Measurements from ENCODE around the gene CFAP61. TPM values are rescaled to one million over a fixed set of nuclear protein-coding genes. Genes with fewer than 3 reads are reported as not detected.

CFAP61 gene
- total RNA-seq, 2 experiments from 2014 or later = not detected

- ChIA-PET CTCF (no interaction called here), POLR2A (no interaction called here)
- no peak overlapping the region for H3K27ac Mint-ChIP-seq
- H3K36me3 Mint-ChIP-seq (ENCODE audit: low read depth) = no peaks in the 10 kb centered on the region
- no peak overlapping the region for H3K4me3 Mint-ChIP-seq
- H3K9me3 Mint-ChIP-seq = no peaks in the 10 kb centered on the region
- no peaks in the 10 kb centered on the region for H3K4me1 Mint-ChIP-seq
- no peaks in the 10 kb centered on the region for H3K27me3 Mint-ChIP-seq
- no peak for DNase-seq
Observed at GRCh38 chr20:20161611-20162010, 109.3 kb downstream of the CFAP61 start.

DNA sequence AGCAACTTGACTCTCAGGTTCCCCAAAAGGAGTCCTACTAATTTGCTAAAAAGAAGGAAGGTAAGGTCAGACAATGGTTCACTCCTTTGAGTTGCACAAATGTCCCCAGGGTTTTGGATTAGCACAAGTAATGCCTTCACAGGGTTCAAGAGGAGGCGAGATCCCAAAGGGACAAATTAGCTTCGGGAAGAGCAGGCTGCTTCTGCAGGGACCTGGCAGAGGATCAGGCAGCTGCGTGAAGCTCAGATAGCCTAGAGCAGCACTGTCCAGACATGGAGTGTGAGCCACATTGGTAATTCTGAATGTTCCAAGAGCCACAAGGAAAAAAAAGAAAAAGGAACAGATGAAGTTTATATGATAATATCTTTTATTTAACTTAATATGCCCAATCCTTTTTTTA is 115.4 kb downstream of the CFAP61 start:
- H3K27me3 Mint-ChIP-seq = no peaks in the 10 kb centered on the region
- H3K36me3 Mint-ChIP-seq (ENCODE audit: low read depth) = no peaks in the 10 kb centered on the region
- no peak for DNase-seq
- H3K4me3 Mint-ChIP-seq = no peak overlapping the region
- ChIA-PET POLR2A (no interaction called here), CTCF (no interaction called here)
- H3K9me3 Mint-ChIP-seq = no peaks in the 10 kb centered on the region
- H3K27ac Mint-ChIP-seq = no peak overlapping the region
- no peaks in the 10 kb centered on the region for H3K4me1 Mint-ChIP-seq

- no peaks in the 10 kb centered on the region for H3K27me3 Mint-ChIP-seq
- no peak overlapping the region for H3K4me3 Mint-ChIP-seq
- H3K4me1 Mint-ChIP-seq = no peaks in the 10 kb centered on the region
- no peak for DNase-seq
- ChIA-PET POLR2A (no interaction called here), CTCF (no interaction called here)
- H3K27ac Mint-ChIP-seq = no peak overlapping the region
- H3K9me3 Mint-ChIP-seq = no peaks in the 10 kb centered on the region
- no peaks in the 10 kb centered on the region for H3K36me3 Mint-ChIP-seq (ENCODE audit: low read depth)
Observed at GRCh38 chr20:20173254-20173653, 120.9 kb downstream of the CFAP61 start.

GRCh38 chr20:20174089-20174835 is 121.9 kb downstream of the CFAP61 start:
- Mint-ChIP-seq H3K4me1 (no peaks in the 10 kb centered on the region), H3K36me3 (ENCODE audit: low read depth) (no peaks in the 10 kb centered on the region), H3K9me3 (no peaks in the 10 kb centered on the region), H3K27me3 (no peaks in the 10 kb centered on the region), H3K4me3 (no peak overlapping the region), H3K27ac (no peak overlapping the region)
- DNase-seq = no peak
- ChIA-PET CTCF (interaction anchor here (0.6 kb wide), 1 partner anchor 363 kb away, joined by 4 read pairs; no protein-coding TSS in a partner anchor), POLR2A (no interaction called here)

- ChIA-PET POLR2A (no interaction called here), CTCF (no interaction called here)
- H3K36me3 Mint-ChIP-seq (ENCODE audit: low read depth) = no peaks in the 10 kb centered on the region
- no peak for DNase-seq
- no peaks in the 10 kb centered on the region for H3K4me1 Mint-ChIP-seq
- peaks cover 1% of the 10 kb centered on the region for H3K27me3 Mint-ChIP-seq
- no peak overlapping the region for H3K27ac Mint-ChIP-seq
- no peaks in the 10 kb centered on the region for H3K9me3 Mint-ChIP-seq
- no peak overlapping the region for H3K4me3 Mint-ChIP-seq
Observed at GRCh38 chr20:20181322-20181721, 129.0 kb downstream of the CFAP61 start.

GRCh38 chr20:20184149-20184548 is 131.8 kb downstream of the CFAP61 start:
- no peak for DNase-seq
- no peaks in the 10 kb centered on the region for H3K4me1 Mint-ChIP-seq
- H3K4me3 Mint-ChIP-seq = no peak overlapping the region
- peaks cover 3% of the 10 kb centered on the region for H3K27me3 Mint-ChIP-seq
- H3K9me3 Mint-ChIP-seq = no peaks in the 10 kb centered on the region
- no peak overlapping the region for H3K27ac Mint-ChIP-seq
- no peaks in the 10 kb centered on the region for H3K36me3 Mint-ChIP-seq (ENCODE audit: low read depth)
- ChIA-PET POLR2A (no interaction called here), CTCF (interaction anchor here (1.3 to 1.6 kb wide), 3 partner anchors 55 to 414 kb away, joined by 3 to 10 read pairs (median 4); no protein-coding TSS in a partner anchor)

GRCh38 chr20:20184706-20185105 is 132.4 kb downstream of the CFAP61 start:
- ChIA-PET CTCF (interaction anchor here (1.4 to 1.6 kb wide), 2 partner anchors 409 to 414 kb away, joined by 3 to 10 read pairs; no protein-coding TSS in a partner anchor), POLR2A (no interaction called here)
- Mint-ChIP-seq H3K36me3 (ENCODE audit: low read depth) (no peaks in the 10 kb centered on the region), H3K27me3 (peaks cover 2% of the 10 kb centered on the region), H3K9me3 (no peaks in the 10 kb centered on the region), H3K27ac (no peak overlapping the region), H3K4me3 (no peak overlapping the region), H3K4me1 (no peaks in the 10 kb centered on the region)
- no peak for DNase-seq

DNA sequence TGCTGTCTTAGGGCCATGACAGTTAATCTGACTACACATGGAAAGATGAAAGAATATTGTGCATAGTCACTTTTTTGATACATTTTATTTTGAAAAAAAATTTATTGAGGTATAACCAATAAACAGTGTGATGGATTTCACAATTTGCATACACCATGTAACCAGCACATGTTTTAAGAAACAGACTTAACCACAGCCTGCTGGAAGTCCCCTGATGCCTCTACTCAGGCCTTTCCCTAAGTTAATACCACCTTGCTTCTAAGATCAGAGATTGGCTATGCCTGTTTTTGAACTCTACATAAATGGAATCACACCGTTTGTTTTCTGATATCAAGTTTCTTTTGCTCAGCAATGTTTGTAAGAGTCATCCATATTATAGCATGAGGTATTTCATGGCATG is 136.3 kb downstream of the CFAP61 start:
- DNase-seq = no peak
- ChIA-PET POLR2A (no interaction called here), CTCF (no interaction called here)
- no peaks in the 10 kb centered on the region for H3K4me1 Mint-ChIP-seq
- H3K9me3 Mint-ChIP-seq = no peaks in the 10 kb centered on the region
- no peak overlapping the region for H3K4me3 Mint-ChIP-seq
- H3K36me3 Mint-ChIP-seq (ENCODE audit: low read depth) = no peaks in the 10 kb centered on the region
- peaks cover 2% of the 10 kb centered on the region for H3K27me3 Mint-ChIP-seq
- H3K27ac Mint-ChIP-seq = no peak overlapping the region

DNA sequence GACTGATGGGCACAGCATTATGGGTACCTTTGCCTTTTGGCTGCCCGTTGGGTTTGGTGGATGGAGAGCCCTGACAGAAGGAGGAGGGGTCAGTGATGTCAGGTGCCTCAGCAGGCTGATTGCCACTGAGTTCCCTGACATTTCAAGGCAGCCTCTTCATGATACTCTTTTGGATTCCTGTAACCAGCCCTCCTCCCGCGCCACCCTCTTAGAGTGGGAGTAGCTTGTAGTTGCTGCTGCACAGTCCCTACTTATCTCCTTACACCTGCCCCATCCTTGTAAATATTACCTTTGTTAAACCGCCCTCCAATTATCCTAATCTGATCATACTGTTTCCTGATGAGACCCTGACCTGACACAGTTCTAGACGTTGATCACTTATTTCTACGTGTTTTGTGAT is 140.0 kb downstream of the CFAP61 start:
- no peak for DNase-seq
- ChIA-PET CTCF (no interaction called here), POLR2A (no interaction called here)
- no peaks in the 10 kb centered on the region for H3K9me3 Mint-ChIP-seq
- peaks cover 2% of the 10 kb centered on the region for H3K27me3 Mint-ChIP-seq
- no peaks in the 10 kb centered on the region for H3K36me3 Mint-ChIP-seq (ENCODE audit: low read depth)
- H3K4me3 Mint-ChIP-seq = no peak overlapping the region
- no peaks in the 10 kb centered on the region for H3K4me1 Mint-ChIP-seq
- H3K27ac Mint-ChIP-seq = no peak overlapping the region

GRCh38 chr20:20195021-20195705 is 142.8 kb downstream of the CFAP61 start:
- no peak for DNase-seq
- Mint-ChIP-seq H3K9me3 (no peaks in the 10 kb centered on the region), H3K36me3 (ENCODE audit: low read depth) (no peaks in the 10 kb centered on the region), H3K4me3 (no peak overlapping the region), H3K27me3 (peaks cover 2% of the 10 kb centered on the region), H3K27ac (no peak overlapping the region), H3K4me1 (no peaks in the 10 kb centered on the region)
- CTCF ChIA-PET = no interaction called here
- POLR2A ChIA-PET = no interaction called here

DNA sequence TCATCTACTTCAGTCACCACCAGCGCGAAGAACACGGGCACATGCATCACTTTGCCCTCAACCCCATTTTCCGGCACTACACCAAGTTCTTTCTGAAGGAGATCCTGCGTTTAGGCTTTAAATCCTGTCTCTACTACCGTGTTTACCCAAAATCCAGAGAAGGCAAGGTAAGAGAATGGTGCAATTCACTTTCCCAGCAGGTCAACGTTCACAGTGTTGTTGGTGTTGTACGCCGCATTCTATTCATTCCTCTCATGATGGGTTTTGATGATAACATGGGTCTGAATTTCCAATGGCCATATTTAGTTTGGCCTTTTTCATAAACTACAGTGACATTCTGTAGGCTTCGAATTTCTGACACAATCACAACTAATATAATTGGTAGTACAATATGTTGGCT is 144.3 kb downstream of the CFAP61 start:
- POLR2A ChIA-PET = no interaction called here
- no peaks in the 10 kb centered on the region for H3K9me3 Mint-ChIP-seq
- no peaks in the 10 kb centered on the region for H3K4me1 Mint-ChIP-seq
- H3K36me3 Mint-ChIP-seq (ENCODE audit: low read depth) = no peaks in the 10 kb centered on the region
- CTCF ChIA-PET = no interaction called here
- no peak overlapping the region for H3K27ac Mint-ChIP-seq
- no peak overlapping the region for H3K4me3 Mint-ChIP-seq
- DNase-seq = no peak
- peaks cover 2% of the 10 kb centered on the region for H3K27me3 Mint-ChIP-seq

DNA sequence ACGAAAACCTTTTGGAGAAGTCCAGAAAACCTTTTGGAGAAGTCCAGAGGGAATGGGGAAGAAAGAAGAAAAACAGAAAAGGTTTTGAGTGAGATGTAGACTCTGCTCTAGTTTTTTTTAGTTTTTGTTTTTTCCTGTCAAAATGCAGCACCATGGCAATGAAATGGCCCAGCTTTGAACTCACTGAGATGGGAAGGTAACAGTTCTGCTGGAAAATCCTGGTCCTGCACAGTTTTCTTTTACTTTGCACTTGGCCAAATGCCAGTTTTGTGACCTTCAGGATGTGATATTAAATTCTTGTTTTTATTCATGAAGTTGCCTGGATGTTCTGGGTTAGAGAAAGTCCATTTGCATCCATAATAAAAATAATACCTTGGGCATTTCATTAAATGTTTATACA is 145.7 kb downstream of the CFAP61 start:
- no peaks in the 10 kb centered on the region for H3K36me3 Mint-ChIP-seq (ENCODE audit: low read depth)
- H3K27ac Mint-ChIP-seq = no peak overlapping the region
- CTCF ChIA-PET = no interaction called here
- H3K9me3 Mint-ChIP-seq = no peaks in the 10 kb centered on the region
- no peak overlapping the region for H3K4me3 Mint-ChIP-seq
- H3K27me3 Mint-ChIP-seq = peaks cover 2% of the 10 kb centered on the region
- no peak for DNase-seq
- POLR2A ChIA-PET = no interaction called here
- no peaks in the 10 kb centered on the region for H3K4me1 Mint-ChIP-seq

DNA sequence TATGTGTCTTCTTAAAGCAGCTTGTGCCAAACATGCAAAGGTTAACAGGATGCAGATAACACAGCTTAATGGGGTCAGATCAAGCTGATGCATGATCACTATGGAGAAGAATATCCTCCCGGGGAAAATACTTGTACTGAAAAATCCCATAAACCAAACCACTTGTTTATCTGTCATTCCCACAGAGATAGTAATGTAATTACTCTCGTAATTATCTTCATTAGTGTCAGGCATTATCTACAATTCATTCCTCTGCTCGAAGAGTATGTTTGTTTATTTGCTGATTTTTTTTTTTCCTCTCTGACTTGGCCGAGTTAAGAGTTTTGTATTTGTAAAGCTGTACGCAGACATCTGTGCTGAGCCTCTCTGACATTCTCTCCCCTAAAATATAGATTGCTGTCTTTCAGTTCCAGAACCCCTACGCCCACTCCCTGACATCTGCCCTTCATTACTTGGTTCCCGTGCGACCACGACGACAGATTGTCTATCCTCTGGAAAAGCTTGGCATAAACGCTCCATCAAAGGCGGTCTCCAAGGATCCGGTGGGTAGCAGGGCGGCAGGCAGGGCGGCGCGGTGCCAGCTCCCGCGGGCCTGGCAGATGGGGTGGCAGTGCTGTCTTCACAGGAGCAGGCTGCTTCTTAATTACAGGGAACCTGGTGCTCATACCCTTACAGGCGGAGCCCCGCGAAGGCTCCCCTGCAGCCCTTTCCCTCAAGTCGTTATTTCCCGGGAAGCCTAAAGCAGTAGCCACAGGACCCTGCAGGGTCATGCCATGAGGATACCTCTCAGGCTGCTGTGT is 147.2 kb downstream of the CFAP61 start:
- no peak overlapping the region for H3K4me3 Mint-ChIP-seq
- no peak overlapping the region for H3K27ac Mint-ChIP-seq
- peaks cover 2% of the 10 kb centered on the region for H3K27me3 Mint-ChIP-seq
- no peak for DNase-seq
- H3K36me3 Mint-ChIP-seq (ENCODE audit: low read depth) = no peaks in the 10 kb centered on the region
- POLR2A ChIA-PET = no interaction called here
- H3K9me3 Mint-ChIP-seq = no peaks in the 10 kb centered on the region
- H3K4me1 Mint-ChIP-seq = no peaks in the 10 kb centered on the region
- CTCF ChIA-PET = no interaction called here

All from activated CD4-positive, alpha-beta memory T cell treated with anti-CD3 and anti-CD28 coated beads, Interleukin-2, amount 10 ng/mL, durations not matched to agents 7 days and 5 days (primary cell).